GM18867 (cell line): ENCODE data around the gene EVL.

Source experiments
- ATAC-seq: cut with Tn5 transposase; IDR thresholded peaks from one replicate; pipeline ENCODE4 v1.9.1; 2021; ENCODE audit warnings: mild to moderate bottlenecking, moderate library complexity; ENCODE audit not compliant: unreplicated experiment

Gene EVL

DNA sequence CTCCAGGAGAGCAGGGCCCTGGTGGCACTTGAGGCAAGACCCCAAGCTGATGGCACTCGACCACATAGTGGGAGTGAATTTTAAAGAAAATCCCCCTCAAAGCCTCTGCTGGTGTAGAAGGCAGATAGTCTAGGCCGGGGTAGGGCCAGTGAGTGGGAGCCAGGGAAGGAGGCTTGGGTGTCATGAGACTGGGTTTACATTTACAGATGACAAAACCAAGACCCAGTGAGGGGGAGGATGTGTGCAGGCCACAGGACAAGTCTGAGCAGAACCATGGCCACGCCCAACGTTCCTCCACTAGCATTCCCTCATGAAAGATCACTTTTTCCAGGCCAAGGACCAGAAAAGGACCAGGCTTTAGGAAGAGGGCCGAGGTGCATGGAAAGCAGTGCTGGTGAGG is 42.0 kb downstream of the EVL start:
- no peak for ATAC-seq

DNA sequence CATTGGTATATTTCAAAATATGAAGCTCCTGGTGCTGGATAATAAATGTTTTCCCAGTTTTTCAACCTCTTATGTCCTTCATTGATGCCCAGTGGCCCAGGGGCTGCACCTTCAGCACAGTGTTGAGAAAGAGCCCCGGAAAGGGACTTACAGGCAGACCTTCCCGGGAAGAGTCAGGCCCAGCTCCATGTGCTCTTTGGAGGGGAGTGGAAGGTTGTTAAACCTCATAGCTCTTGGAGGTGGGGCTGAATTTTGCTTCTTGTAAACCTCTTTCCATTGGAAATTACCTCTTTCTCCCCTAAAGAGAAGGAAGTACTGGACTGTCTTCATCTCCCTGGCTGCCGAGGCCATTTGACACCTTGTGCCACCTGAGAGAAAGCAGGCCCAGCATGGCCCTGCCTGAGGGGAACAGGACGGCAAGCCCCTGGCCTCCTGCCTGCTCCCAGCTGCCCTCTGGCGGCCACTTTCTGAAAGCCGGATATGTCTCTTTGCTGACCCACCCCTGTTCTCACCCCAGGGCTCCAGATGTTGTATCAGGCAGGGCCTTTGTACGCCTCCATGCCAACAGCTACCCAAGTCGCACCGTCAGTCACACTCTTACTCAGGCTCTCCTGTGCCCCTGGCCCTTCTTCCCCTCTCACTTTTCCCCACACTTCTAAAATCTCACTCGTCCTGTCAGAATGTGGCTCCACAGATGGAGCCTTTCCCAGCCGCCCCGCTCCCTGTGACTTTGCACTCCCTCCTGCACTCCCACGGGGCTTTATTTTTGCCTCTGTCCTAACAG is 43.0 kb downstream of the EVL start:
- ATAC-seq, result peak; percentile 45

DNA sequence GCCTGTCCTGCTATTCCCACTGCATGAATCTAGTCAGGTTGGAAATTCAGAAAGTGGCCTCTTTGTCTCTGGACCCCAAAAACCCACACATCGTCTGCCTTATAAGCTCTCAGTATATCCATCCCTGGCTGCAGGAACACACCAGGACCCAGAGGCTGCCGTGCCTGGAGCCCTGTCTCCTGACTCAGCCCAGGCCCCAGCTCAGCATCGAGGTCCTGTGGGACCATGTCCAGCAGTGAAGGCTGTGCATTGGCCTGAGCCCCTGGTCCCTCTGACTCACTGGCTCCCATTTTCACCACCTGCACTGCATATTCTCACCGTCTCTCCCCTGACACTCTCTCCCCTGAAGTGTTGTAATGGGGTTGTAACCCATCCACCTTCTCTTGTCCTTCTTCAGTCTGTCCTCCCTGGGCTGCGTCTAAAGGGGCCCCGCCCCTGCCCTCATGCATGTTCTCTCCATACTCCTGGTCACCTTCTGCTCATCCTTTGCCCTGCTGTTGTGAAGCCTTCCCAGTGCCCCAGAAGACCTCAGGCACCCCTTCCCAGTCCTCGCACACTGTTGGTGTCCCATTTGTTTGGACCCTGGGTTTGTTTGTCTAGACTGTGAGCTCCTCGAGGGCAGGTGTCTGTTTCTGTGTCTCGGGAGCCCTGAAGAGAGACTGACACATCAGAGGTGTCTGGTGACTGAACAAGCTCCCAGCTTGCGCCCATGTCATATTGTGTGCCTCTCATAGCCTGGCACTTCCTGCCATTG is 43.8 kb downstream of the EVL start:
- ATAC-seq, result no peak

DNA sequence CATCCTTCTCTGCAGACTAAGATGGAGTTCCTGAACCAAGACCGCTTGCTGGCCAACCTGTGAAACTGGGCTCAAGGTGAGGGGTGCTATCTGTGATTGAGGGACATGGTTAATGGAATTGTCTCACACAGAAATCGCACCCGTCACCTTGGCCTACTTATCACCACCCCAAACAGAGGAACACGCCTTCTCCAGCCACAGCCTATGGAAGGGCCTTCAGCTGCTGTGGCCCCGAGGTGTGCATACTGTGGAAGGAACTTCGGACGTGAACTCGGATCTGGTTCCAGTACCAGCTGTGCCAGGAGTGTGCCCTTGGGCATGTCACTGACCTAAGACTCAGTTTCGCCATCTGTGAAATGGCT is 44.4 kb downstream of the EVL start:
- ATAC-seq, result no peak

DNA sequence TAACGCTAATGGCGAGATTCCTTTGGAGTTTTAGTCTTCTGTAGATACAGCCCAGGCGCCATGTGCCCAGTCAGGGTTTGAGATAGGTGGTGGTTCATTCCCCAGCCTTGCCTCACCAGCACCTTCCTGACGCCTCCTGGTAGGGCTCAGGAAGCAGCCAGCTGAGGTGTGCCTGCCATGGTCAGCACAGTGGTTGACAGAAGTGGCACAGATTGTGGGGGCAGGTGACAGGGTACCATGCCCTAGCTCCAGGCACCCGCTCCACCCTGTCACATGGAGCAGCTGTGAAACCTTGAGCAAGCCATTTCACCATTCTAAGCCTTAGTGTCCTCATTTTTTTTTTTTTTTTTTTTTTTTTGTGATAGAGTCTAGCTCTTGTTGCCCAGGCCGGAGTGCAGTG is 45.6 kb downstream of the EVL start:
- ATAC-seq, result no peak

DNA sequence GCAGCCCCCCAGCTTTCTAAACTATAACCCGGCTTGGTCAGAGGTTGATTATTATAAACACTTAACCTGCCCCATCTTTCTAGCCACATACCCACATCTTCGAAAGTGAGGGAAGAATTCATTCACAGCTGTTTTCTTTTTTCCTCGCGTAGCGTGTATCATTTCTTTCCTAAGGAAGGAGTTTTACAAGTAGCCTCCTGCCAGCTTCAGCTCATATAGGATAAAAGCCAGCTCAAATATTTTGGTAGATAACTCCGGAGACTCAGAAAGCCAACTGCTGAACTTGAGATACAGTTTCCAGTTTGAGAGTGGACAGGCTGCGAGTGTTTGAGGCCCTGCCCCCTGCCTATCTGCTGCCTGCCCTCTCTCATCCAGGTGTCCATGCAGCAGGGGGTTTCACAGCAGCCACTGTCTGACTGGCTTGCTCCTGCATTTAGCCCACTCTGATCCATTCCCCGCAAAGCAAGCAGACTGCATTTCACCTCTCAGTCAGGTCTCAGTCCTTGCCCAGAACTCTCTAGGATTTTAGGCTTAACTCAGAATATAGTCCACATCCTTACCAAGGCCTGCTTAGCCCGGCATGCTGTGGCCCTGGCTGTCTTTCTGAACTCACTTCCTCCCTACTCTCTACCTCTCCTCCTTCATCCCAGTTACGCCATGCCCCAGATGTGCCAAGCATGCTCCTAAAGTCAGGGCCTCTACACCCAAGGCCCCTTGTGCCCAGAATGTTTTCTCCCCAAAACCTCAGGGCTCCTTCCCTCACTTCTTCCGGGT is 46.9 kb downstream of the EVL start:
- ATAC-seq, result no peak

DNA sequence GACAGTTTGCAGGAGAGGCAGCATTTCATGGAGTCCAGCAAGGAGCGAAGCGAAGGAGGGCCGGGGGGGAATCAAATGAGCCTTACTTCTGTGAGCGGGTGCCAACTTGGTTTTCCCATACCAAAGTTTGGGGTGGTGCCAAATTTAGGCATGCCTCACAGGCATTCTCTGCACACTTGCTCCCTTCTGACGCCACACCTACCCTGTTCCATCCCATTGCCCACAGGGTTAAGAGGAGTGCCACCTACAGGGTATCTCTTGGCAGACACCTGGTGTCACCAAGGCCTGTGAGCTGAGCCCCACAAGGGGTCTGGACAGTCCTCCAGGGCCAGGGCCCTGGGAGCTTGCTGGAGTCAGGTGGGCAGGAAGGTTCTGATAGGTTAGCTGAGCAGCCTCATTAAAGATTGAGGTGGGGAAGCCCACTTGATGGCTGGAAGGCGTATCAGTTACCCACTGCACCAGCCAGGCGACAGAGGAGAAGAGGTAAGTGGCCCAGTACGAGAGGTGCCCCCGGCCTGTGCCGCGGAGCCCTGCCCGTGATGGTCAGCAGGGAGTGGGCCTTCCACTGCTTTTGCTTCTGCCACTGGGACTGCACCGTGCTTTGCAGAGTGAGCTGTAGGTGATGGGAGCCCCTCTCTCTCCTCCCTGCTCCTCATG is 49.0 kb downstream of the EVL start:
- no peak for ATAC-seq

DNA sequence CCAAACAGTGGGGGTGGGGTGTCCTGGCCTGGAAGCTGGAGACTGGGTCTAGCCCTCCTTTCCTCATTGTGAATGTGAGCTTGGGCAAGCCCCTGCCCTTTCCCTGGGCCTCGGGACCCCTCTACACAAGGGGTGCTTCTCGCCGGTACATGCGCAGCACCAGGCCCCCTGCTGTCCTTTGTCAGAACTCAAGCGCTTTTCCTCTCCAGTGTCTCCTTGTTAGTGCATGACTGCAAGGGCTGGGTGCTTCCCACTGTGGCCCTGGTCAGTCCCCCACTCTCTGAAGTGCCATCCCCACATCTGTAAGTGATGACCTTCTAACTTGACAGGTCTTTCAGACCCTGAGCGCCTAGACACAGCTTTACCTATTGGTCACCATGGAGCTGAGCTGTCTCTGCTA is 50.0 kb downstream of the EVL start:
- no peak for ATAC-seq

DNA sequence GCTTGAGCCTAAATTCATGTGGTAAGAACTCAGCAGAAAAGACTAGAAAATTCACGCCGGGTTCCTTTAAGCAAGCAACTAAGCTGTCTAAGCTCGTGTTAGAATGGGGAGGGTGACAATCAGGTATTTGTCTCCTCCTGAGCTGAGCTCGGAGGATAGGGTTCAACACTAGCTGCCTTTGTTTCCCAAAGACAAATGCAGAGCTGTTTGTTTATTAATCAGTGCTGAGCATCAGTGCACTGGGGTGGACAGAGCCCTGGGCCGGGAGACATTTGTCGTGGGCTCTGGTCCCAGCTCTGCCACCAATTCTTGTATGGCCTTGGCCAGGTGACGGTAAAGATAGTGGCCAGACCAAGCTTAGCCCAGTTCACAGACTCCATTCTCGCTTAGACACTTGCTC is 50.5 kb downstream of the EVL start:
- no peak for ATAC-seq

DNA sequence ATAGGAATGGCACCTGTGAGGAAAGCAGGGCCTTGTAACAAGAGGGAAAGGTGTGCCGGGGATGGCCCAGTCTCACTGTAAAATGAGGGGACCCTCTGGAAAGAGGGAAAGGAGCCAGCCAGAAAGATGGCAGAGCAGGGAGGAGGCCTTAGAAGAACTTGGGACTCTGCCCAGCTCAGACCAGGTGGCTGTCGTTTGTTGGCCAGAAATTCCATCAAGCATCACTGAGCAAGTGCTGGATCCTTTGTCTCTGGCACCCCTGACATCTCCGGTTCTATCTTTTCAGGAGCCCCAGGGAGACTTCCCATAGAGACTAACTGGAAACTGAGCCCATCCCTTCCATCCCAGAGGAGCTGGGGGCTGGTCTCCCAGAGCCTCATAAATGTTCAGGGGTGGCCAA is 50.9 kb downstream of the EVL start:
- no peak for ATAC-seq

DNA sequence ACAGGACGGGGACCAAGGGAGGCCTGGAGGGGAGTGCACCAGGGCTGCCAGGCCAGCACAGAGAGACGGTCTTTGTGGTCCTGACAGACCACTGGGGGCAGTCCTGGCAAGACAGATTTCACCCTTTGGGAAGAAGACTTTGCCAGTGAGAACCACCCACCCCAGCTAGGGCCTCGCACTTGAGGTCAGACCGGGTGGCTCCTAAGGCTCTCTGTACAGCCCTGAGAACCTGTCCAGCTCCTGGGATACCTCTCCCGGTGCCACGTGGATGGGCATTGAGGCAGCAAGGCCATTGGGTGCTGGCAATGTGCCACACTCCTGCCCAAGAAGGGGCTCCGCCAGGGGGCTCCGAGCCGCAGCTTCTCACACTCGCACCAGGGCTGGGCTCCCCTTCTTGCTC is 51.8 kb downstream of the EVL start:
- no peak for ATAC-seq

DNA sequence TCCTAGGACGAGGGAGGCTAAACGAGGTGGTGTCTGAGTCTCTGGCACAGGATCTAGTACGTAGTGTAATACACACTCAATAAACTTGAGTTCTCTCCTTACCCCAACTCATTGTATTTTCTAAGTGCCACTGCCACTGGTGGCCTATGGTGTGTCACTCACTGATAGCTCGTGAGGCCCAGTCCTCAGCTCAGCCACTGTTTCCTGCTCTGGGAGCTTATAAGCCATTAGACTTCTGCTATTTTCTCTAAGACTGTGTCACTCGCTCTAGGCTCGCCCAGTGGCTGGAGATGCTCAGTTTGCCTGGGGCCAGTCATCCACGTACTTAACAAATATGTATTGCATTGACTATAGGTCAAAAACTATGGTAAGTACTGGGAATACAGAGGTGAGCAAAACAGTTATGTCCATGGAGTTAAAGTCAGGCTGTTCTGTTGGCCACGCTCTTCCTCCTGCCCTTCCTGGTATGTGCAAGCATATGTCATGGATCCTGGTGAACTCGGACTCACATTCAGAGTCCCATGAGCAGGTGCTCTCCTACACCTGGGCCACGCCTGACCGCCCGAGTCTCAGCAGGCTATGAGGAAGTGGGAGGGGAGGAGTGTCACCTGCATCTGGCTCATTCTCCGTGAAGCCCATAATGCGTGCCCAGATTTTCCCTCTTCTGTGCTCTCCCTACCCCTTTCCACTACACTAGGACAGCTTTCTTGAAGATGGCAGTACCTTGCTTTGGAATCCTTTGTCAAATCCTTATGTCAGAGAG is 52.6 kb downstream of the EVL start:
- ATAC-seq, result no peak

DNA sequence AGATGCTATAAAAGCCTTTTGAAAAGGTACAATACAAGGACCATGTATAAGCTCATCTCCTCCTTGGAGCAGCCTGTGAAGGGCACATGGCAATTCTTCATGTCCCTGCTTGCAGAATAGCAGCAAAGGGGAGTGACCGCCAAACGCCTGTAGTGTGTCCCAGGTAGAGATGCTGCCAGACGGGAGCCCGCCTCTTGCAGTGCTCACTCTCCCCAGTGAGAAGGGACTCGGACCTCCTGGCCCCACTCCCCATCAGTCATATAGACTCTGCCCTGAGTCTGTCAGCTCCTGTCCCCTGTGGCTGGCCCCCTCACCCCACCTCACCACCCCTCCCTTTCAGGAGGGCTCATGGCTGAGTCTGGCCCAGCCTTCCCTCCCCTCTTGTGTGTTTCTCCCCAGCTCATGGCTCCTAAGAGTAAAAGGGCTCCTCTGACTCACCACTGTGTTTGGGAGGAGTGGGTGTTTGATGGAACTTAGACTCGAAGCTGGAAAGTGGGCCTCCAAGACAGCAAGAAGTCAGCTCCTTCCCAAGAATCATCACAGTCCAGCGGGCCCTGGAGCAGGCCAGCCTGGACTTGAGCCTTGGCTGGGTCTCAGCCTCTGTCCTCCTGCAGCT is 53.3 kb downstream of the EVL start:
- no peak for ATAC-seq

DNA sequence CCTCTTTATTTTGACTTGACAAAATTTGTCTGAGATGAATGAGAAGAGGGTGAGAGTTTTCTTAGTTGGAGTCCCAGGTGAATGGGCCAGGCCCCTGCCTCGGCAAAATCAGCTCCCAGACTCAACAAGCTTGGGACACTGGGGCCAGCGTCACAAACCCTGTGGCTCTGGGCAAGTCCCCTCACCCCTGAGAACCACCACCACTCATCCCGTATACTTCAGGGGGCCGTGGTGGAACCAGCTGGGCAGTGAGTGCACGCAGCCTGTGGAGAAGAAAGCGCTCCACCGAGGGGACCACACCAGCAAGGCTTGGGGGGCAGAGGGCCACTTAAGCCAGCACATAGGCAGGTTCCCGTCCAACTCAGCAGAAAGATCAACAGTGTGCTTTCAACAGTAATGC is 54.0 kb downstream of the EVL start:
- ATAC-seq, result no peak

DNA sequence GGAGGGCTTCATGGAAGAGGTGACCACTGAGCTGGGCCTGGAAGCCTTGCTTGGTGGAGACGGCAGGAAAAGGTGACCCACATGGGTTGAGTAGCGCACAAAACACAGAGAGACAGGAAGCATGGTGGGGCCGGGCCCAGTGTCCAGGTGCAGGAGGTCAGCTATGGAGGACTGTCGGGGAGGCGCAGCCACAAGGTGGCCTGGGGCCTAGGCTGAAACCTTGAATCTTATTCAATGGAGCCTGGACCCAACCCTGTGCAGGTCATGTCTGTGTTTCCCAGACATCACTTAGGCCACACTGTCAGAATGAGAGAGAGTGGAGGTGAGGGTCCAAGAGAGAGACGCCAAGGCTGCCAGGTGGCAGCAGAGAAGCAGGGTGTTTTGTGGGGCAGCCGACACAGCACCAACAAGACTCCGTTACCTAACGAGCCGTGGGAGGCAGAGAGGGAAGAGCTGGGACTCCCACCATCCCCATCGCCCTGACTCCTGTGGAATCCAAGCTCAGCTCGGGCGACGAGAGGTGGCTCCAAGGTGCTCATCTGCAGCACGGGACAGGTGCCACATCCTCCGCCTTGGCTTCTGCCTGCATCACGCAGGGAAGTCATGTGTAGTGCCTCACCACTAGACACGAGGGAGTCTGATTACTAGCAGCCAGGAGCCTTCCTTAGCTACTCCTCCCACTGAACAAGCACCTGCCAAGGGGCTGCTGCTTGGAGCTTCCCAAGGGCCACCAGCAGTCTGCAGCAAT is 55.5 kb downstream of the EVL start:
- ATAC-seq, result no peak

DNA sequence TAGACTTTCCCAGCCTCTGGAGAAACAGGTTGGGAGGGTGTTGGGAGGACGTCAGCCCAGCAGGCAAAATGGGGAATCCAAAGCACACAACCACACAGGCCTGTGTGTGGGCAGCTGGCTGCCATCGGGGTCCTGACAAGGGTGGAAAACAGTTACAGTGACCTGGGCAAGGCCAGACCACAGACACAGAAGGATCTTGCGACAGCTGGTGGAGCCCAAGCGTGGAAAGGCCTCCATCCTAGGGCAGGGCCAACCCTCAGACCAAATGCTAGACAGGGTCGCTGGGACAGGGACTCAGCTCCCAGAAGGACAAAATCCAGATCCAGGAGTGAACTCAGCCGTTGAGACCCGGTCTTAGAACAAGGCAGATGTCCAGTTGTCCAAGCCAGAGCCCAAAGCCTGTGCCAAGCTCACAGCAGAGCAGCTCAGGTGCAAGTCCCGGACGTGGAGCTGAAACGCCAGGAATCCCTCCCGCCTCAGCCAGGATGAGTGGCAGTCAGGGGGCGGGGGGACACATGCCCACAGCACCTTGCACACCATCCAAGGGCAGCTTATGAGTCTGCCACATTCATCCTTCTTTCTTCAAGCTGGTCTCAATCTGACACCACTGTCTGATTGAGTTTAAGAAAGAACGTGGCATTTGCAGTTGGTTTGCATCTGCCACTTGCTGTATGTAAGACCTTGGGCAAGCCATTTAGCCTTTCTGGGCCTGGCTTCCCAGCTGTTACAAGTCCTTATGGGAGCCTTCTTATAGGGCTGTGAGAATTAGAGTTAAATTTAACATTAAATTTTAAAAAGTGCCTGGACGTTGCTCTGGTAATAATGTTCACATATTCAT is 56.6 kb downstream of the EVL start:
- ATAC-seq, result no peak

DNA sequence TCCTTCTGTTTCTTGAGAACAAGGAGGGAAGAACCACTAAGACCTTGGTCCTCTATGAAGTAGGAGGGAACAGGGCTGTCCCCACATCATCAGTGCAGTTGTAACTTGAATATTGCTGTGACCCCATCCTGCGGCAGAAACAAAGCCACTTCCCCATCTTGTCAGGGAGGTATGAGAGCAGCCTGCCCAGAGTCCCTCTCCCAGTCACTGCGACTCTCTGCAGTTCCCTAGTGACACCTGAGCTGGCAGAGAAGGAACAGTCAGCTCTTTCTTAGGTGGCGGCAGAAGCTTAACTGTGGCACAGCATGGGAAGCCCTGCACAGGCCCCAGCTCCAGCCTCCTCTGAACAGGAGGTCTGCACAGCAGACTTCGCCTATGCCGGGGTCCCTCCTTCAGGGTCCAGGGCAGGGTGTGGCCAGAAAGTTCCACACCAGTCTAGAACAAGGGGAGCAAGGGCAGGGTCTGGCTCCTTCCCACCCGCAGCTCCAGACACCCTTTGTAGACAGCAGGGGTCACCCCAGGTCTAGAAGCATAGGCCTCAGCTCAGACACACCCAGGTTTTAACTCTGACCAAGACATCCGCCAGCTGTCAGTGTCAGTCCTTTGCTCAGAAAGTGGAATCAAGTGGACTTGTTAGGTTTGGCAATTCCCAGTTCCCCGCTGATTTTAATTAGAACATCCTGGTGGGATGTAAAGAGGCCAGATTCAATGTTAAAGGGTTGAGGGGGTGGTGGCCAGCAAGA is 57.4 kb downstream of the EVL start:
- ATAC-seq, result no peak

DNA sequence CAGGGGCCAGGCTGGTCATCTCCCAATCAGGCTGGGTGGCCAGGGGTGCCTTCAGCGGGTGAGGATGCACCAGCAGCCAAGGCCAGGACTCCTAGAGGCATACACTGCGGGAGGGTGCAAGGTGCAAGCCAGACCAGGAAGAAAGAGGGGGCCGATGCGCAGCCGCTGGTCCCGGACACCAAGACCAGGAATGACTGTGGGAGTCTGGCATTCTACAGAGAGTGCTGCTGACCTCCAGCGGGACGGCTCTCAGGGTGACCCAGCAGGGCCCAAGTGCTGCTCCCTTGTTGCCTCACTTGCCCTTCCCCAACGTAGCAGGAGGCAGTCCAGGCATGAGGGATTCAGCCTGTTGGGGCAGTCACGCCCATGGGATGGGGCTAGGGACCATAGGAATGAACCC is 58.4 kb downstream of the EVL start:
- no peak for ATAC-seq
